HG02571 (cell line): ENCODE data around the gene VEZT.
"Not testable (repeated sequence)": the region's sequence is repeated elsewhere in the genome, so short reads cannot be mapped to it uniquely, and the experiment has no call there.

Source experiments
- ATAC-seq: cut with Tn5 transposase; IDR thresholded peaks from one replicate; pipeline ENCODE4 v1.9.1; 2021; ENCODE audit warnings: mild to moderate bottlenecking, moderate library complexity; ENCODE audit not compliant: unreplicated experiment

VEZT gene

GRCh38 chr12:95224202-95225170, 6.9 kb downstream of the VEZT start:
- no peak for ATAC-seq

GRCh38 chr12:95225645-95226212, 8.1 kb downstream of the VEZT start:
- ATAC-seq: no peak

GRCh38 chr12:95227818-95228356, 10.3 kb downstream of the VEZT start:
- ATAC-seq: no peak

GRCh38 chr12:95228617-95229016, 11.0 kb downstream of the VEZT start:
- no peak for ATAC-seq

- no peak for ATAC-seq
Measured at GRCh38 chr12:95229636-95230035, 12.0 kb downstream of the VEZT start.

- ATAC-seq: no peak
Measured at GRCh38 chr12:95230313-95230712, 12.7 kb downstream of the VEZT start.

- ATAC-seq: no peak
Measured at GRCh38 chr12:95231190-95231589, 13.6 kb downstream of the VEZT start.

GRCh38 chr12:95234187-95234586, 16.6 kb downstream of the VEZT start:
- ATAC-seq: not testable (repeated sequence)

- not testable (repeated sequence) for ATAC-seq
Measured at GRCh38 chr12:95235621-95236020, 18.0 kb downstream of the VEZT start.

- ATAC-seq: no peak
Measured at GRCh38 chr12:95237315-95237714, 19.7 kb downstream of the VEZT start.

GRCh38 chr12:95238150-95238549, 20.5 kb downstream of the VEZT start:
- ATAC-seq: no peak

- ATAC-seq: no peak
Measured at GRCh38 chr12:95239216-95239615, 21.6 kb downstream of the VEZT start.

- ATAC-seq: not testable (repeated sequence)
Measured at GRCh38 chr12:95239835-95240234, 22.2 kb downstream of the VEZT start.

GRCh38 chr12:95240556-95240955, 22.9 kb downstream of the VEZT start:
- no peak for ATAC-seq

- ATAC-seq: not testable (repeated sequence)
Measured at GRCh38 chr12:95241138-95241537, 23.5 kb downstream of the VEZT start.

GRCh38 chr12:95241761-95242506, 24.3 kb downstream of the VEZT start:
- ATAC-seq: no peak

GRCh38 chr12:95243497-95244183, 26.0 kb downstream of the VEZT start:
- ATAC-seq: no peak

- ATAC-seq: no peak
Measured at GRCh38 chr12:95244350-95244749, 26.7 kb downstream of the VEZT start.

GRCh38 chr12:95248095-95248494, 30.5 kb downstream of the VEZT start:
- ATAC-seq: no peak

- ATAC-seq: no peak
Measured at GRCh38 chr12:95248604-95249360, 31.2 kb downstream of the VEZT start.
